Measurements from ENCODE around the gene HDAC4. TPM values are rescaled to one million over a fixed set of nuclear protein-coding genes. Genes with fewer than 3 reads are reported as not detected.

Gene HDAC4
- total and polyA plus RNA-seq, 2 of the 8 experiments (the other 6 are each of a cell fraction or from before 2014, with no cell fraction given) = 15.4 to 31.5 TPM

- Histone ChIP-seq H3K14ac (ENCODE audit: insufficient read length) (no peak overlapping the region), H3K4me1 (replicated peaks in 1 of 4; ENCODE audit: control insufficient read depth in 3 of 4, insufficient read depth in 4 of 4, low read length in 3 of 4) (peaks cover 0 to 9% (median 4%) of the 10 kb centered on the region in 4 experiments; a peak in 3 of 7 replicates), H2AFZ (ENCODE audit: low read length) (no peak overlapping the region), H3K9me3 (ENCODE audit: insufficient read depth in 2 of 2, low read depth in 1 of 2, low read length in 1 of 2) (no peaks in the 10 kb centered on the region), H4K20me1 (replicated peaks in 1 of 2; ENCODE audit: control insufficient read depth in 1 of 2, insufficient read depth in 2 of 2, low read length in 2 of 2) (peaks cover 37 to 46% of the 10 kb centered on the region in 2 experiments), H3K79me1 (ENCODE audit: low read depth, low read length) (peaks cover 24% of the 10 kb centered on the region), H3K4me2 (ENCODE audit: insufficient read depth in 1 of 2, low read depth in 2 of 2, low read length in 2 of 2) (no peak overlapping the region), H3K23ac (ENCODE audit: insufficient read length) (no peak overlapping the region), H3K4me3 (ENCODE audit: extremely low read depth in 1 of 4, insufficient read depth in 2 of 4, low read depth in 3 of 4, low read length in 4 of 4) (no peak overlapping the region), H2BK20ac (ENCODE audit: low read length) (no peak overlapping the region), H3K18ac (ENCODE audit: extremely low read depth, low read length) (no peak overlapping the region), H2BK15ac (ENCODE audit: low read length) (no peak overlapping the region), H2BK12ac (ENCODE audit: low read depth, low read length) (no peak overlapping the region), H3K4ac (replicated peaks; ENCODE audit: insufficient read length, low read depth, low read length) (no peak overlapping the region), H4K5ac (ENCODE audit: insufficient read length, low read depth, low read length) (no peak overlapping the region), H4K8ac (ENCODE audit: extremely low read depth, insufficient read depth, low read length) (no peak overlapping the region; the same call in 1 of the 2 replicates), H2AK5ac (ENCODE audit: low read depth, low read length) (no peak overlapping the region), H2BK5ac (ENCODE audit: low read depth, low read length) (no peak overlapping the region), H3K56ac (replicated peaks; ENCODE audit: insufficient read length, low read depth, low read length) (no peak overlapping the region), H3K27me3 (replicated peaks in 1 of 4; ENCODE audit: control insufficient read depth in 3 of 4, extremely low read depth in 1 of 4, insufficient read depth in 3 of 4, low read length in 3 of 4) (no peaks in the 10 kb centered on the region), H3K79me2 (ENCODE audit: control insufficient read depth in 1 of 2, insufficient read depth in 2 of 2, low read length in 2 of 2) (peaks cover 7 to 97% of the 10 kb centered on the region in 2 experiments; a peak in 3 of 4 replicates), H2BK120ac (replicated peaks; ENCODE audit: low read depth, low read length) (no peak overlapping the region), H3K36me3 (ENCODE audit: control insufficient read depth in 2 of 4, insufficient read depth in 4 of 4, low read length in 3 of 4) (no peaks in the 10 kb centered on the region; a peak in 1 of 8 replicates), H4K91ac (replicated peaks; ENCODE audit: insufficient read length, low read length) (no peak overlapping the region), H3K9ac (replicated peaks in 1 of 4; ENCODE audit: extremely low read depth in 1 of 4, low read depth in 3 of 4, low read length in 3 of 4) (no peak overlapping the region), H3K27ac (ENCODE audit: low read depth, low read length) (no peak overlapping the region), H3K23me2 (ENCODE audit: low read depth, low read length) (no peaks in the 10 kb centered on the region)
- POLR2A ChIA-PET (ENCODE audit: partially characterized antibody) = interaction anchor here (2.0 to 2.1 kb wide), 2 partner anchors 8 to 11 kb away, joined by 7 to 9 read pairs; partner anchors contain the start of gene HDAC4
- 94% methylated on average over 13 of the region's 14 CpGs; no CpG with 5 or more reads in 1 of the 2 experiments for WGBS, 2 experiments (ENCODE audit: extremely low coverage in 1 of 2, insufficient coverage in 1 of 2, insufficient read length in 1 of 2, insufficient replicate concordance in 2 of 2, low coverage in 1 of 2, low lambda C conversion rate in 2 of 2, missing lambda C conversion rate in 1 of 2)
- DNase-seq (ENCODE audit: low read depth in 1 of 2, low spot score in 2 of 2) (no peak), FAIRE-seq (no peak)
- TF ChIP-seq TAF1 (IDR thresholded peaks at IDR 0.05; ENCODE audit: low read depth, low read length) (no peak), USF2 (IDR thresholded peaks at IDR 0.05; ENCODE audit: low read length) (no peak)
- CTCF ChIA-PET (ENCODE audit: partially characterized antibody) = interaction anchor here (2.1 to 5.4 kb wide), 2 partner anchors 12 to 20 kb away, joined by 4 to 30 read pairs; no protein-coding TSS in a partner anchor
These were observed 8.0 kb downstream of the HDAC4 start for GRCh38 chr2:239392688-239393387.

All from H1 (cell line).